Prostate gland (tissue), 2 donors: ENCODE data around the gene L3MBTL4. TPM values are rescaled to one million over a fixed set of nuclear protein-coding genes. Genes with fewer than 3 reads are reported as not detected.

ENCODE experiments used
- DNase-seq: peaks from one replicate; pipeline ENCODE4 v3.0.0-alpha.2; 2019; ENCODE audit warnings: low spot score
- H3K27ac ChIP-seq, 2 donors: fragments of 200-600 bp; sonication (generic); 2 replicates each; pipeline ENCODE4 v1.5.1; 2017 to 2019
- H3K27me3 ChIP-seq: fragments of 200-600 bp; sonication (generic); replicated peaks from 2 replicates; pipeline ENCODE4 v1.5.1; 2019; ENCODE audit not compliant: insufficient read depth
- H3K36me3 ChIP-seq, 2 donors: fragments of 200-600 bp; sonication (generic); 1 replicate in 1 of 2; 2 replicates in 1 of 2; pipeline versions ENCODE4 v1.5.1 to v1.8.1; 2017 to 2019
- H3K4me1 ChIP-seq: fragments of 200-600 bp; sonication (generic); replicated peaks from 2 replicates; pipeline ENCODE4 v1.5.1; 2019
- H3K4me3 ChIP-seq, 2 donors: fragments of 200-600 bp; sonication (generic); 2 replicates each; pipeline ENCODE4 v1.5.1; 2017 to 2019
- H3K9me3 ChIP-seq: fragments of 200-600 bp; sonication (generic); 2 replicates; pipeline ENCODE4 v1.5.1; 2017
- CTCF ChIP-seq, 4 experiments: fragments of 200-600 bp in 2 of 4; fragments of 450-650 bp in 2 of 4; sonication (generic) in 2 of 4; IDR thresholded peaks; 1 replicate in 3 of 4; 2 replicates in 1 of 4; pipeline ENCODE4 v1.5.1; 2016 to 2019; ENCODE audit warnings: antibody characterized with exemption in 4 of 4, mild to moderate bottlenecking in 2 of 4, moderate library complexity in 2 of 4
- POLR2A ChIP-seq: fragments of 450-650 bp; IDR thresholded peaks from one replicate; pipeline ENCODE4 v1.6.1; 2016; ENCODE audit warnings: antibody characterized with exemption, mild to moderate bottlenecking
- POLR2AphosphoS5 ChIP-seq: sonication (generic); formaldehyde crosslinking; IDR thresholded peaks from one replicate; pipeline ENCODE4 v1.6.1; 2017; ENCODE audit warnings: antibody characterized with exemption
- WGBS: methylation state at CpG from one replicate; pipeline ENCODE4 v1.1.5; 2018; 5-methylcytosine and 5-hydroxymethylcytosine counted together
- intact Hi-C: fragments of 100-400 bp; cut with DNase I; formaldehyde crosslinking; loops from one replicate; pipeline ENCODE4 v1.14.2; 2022
- total RNA-seq, 2 donors: library from RNA; depleted of rRNA; stranded (reverse); fragments of >200 nt; gene quantifications; one replicate each; pipeline ENCODE4 v1.1.0, GENCODE V29; 2016

The L3MBTL4 gene
- total RNA-seq, 2 donors from 2014 or later = 3.5 to 20.5 TPM

- no peak overlapping the region for H3K4me3 ChIP-seq
- no peaks in the 10 kb centered on the region for H3K27me3 ChIP-seq
- no peaks in the 10 kb centered on the region for H3K4me1 ChIP-seq
- DNase-seq = no peak
- H3K27ac ChIP-seq = no peak overlapping the region
- no peaks in the 10 kb centered on the region for H3K9me3 ChIP-seq
- TF ChIP-seq POLR2AphosphoS5 = no peak
- no peak for TF ChIP-seq CTCF (IDR thresholded peaks at IDR 0.05)
- no peak for TF ChIP-seq POLR2A
- intact Hi-C loops = no loop called here
- 85% methylated on average over 3 of the region's 3 CpGs for whole genome bisulfite sequencing
- H3K36me3 ChIP-seq = no peaks in the 10 kb centered on the region
Measured at GRCh38 chr18:5982332-5982731, 432.4 kb downstream of the L3MBTL4 start.

DNA sequence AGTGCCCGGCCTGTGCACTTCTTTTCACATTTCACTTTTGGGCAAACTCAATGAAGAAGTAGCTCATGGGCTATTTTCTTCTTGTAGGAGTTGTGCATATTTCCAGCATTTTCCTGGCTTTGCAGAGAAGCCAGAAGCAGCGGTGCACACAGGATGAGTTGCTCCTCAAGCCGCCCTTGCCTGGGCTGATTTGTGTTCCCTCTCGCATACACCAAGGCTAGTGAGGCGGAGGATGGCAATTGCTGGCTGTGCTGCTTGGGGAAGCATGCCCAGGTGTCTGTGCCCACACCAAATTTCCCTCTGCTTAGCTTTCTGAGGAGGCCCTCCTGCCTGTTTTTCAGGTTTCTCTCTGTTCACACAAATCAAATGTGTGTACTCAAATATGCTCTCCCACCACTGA is 434.0 kb downstream of the L3MBTL4 start:
- 93% methylated on average over 5 of the region's 5 CpGs for WGBS
- Histone ChIP-seq H3K27ac (no peak overlapping the region), H3K4me1 (no peaks in the 10 kb centered on the region), H3K4me3 (no peak overlapping the region), H3K27me3 (no peaks in the 10 kb centered on the region), H3K36me3 (no peaks in the 10 kb centered on the region), H3K9me3 (no peaks in the 10 kb centered on the region)
- TF ChIP-seq POLR2AphosphoS5 (no peak), CTCF (IDR thresholded peaks at IDR 0.05) (no peak), POLR2A (no peak)
- intact Hi-C loops = no loop called here
- no peak for DNase-seq

- DNase-seq = no peak
- 89% methylated on average over 9 of the region's 9 CpGs for WGBS
- no peak overlapping the region for H3K27ac ChIP-seq
Measured at GRCh38 chr18:5979971-5980457, 434.7 kb downstream of the L3MBTL4 start.

GRCh38 chr18:5979176-5979888 is 435.4 kb downstream of the L3MBTL4 start:
- Histone ChIP-seq H3K27ac (no peak overlapping the region), H3K4me3 (no peak overlapping the region), H3K36me3 (no peaks in the 10 kb centered on the region), H3K9me3 (no peaks in the 10 kb centered on the region), H3K27me3 (no peaks in the 10 kb centered on the region), H3K4me1 (no peaks in the 10 kb centered on the region)
- intact Hi-C loops = no loop called here
- TF ChIP-seq POLR2AphosphoS5 = no peak
- TF ChIP-seq POLR2A = no peak
- TF ChIP-seq CTCF (IDR thresholded peaks at IDR 0.05) = no peak
- WGBS = 64% methylated on average over 3 of the region's 3 CpGs
- DNase-seq = no peak

More at GRCh38 chr18:5979971-5980457, 434.7 kb downstream of the L3MBTL4 start:
- Histone ChIP-seq H3K9me3 (no peaks in the 10 kb centered on the region), H3K4me3 (no peak overlapping the region), H3K4me1 (no peaks in the 10 kb centered on the region), H3K27me3 (no peaks in the 10 kb centered on the region), H3K36me3 (no peaks in the 10 kb centered on the region)
- intact Hi-C loops = no loop called here
- TF ChIP-seq POLR2A = no peak
- TF ChIP-seq CTCF (IDR thresholded peaks at IDR 0.05) = no peak
- no peak for TF ChIP-seq POLR2AphosphoS5

DNA sequence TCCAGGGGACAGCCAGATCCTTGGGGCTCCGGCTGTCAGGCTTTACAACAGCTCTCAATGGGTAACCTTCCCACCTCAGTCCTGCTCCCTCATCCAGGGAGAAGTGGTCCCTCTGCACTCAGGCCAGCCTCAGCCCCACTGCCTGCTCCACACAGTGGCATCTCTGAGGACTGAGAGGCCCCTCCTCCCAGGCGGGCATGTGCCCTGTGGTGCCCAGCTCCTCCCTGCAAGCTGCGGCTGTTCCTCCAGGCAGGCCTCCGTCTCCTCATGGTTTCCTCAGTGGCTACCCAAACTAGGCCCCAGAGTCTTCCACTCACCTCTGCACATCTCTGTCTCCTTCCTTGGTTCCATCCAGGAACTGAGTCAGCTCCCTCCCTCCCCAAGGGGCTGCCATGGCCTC is 437.7 kb downstream of the L3MBTL4 start:
- Histone ChIP-seq H3K9me3 (no peaks in the 10 kb centered on the region), H3K36me3 (no peaks in the 10 kb centered on the region), H3K27me3 (no peaks in the 10 kb centered on the region), H3K4me1 (no peaks in the 10 kb centered on the region), H3K4me3 (no peak overlapping the region), H3K27ac (no peak overlapping the region)
- 98% methylated on average over 4 of the region's 4 CpGs for WGBS
- intact Hi-C loops = no loop called here
- TF ChIP-seq CTCF (IDR thresholded peaks at IDR 0.05) (no peak), POLR2A (no peak)
- no peak for DNase-seq
